Measurements from ENCODE around the gene ARPC2.
"Not testable (repeated sequence)": the region's sequence is repeated elsewhere in the genome, so short reads cannot be mapped to it uniquely, and the experiment has no call there.

ARPC2 gene

GRCh38 chr2:218270721-218271486 is 53.9 kb downstream of the ARPC2 start:
- no peak for DNase-seq (ENCODE audit: low read depth in 1 of 2, low spot score in 1 of 2)

- DNase-seq (ENCODE audit: low read depth in 1 of 2, low spot score in 1 of 2) = no peak
These were observed 54.5 kb downstream of the ARPC2 start for GRCh38 chr2:218271487-218271797.

GRCh38 chr2:218271865-218272530 is 55.0 kb downstream of the ARPC2 start:
- no peak for DNase-seq (ENCODE audit: low read depth in 1 of 2, low spot score in 1 of 2)

DNA sequence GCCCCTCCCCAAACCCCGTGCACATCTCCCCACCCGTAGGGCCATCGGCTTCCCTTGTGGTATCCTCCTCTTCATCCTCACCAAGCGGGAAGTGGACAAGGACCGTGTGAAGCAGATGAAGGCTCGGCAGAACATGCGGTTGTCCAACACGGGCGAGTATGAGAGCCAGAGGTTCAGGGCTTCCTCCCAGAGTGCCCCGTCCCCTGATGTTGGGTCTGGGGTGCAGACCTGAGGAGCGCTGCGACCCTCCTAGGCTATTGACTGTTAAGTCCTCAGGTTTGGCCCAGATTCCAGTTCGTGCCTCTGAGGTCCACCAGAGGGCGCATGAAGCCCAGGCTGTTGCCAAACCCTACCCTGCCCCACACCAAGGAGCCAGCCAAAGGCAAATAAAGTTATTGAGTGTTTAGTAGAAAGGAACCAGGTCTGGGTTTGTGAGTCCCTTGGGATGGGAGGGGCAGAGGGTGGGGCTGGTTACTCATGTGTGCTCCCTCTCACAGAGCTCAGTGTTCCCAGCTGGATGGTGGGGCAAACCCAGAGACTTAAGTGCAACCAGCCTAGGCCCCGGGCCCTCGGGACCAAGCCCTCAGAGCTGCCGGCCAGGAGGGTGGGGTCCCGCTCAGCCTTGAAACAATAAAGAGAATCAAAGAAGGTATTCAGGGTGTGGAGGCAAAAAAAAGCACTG is 55.7 kb downstream of the ARPC2 start:
- DNase-seq (ENCODE audit: low read depth in 1 of 2, low spot score in 1 of 2) = peak; percentile 53 to 73

DNA sequence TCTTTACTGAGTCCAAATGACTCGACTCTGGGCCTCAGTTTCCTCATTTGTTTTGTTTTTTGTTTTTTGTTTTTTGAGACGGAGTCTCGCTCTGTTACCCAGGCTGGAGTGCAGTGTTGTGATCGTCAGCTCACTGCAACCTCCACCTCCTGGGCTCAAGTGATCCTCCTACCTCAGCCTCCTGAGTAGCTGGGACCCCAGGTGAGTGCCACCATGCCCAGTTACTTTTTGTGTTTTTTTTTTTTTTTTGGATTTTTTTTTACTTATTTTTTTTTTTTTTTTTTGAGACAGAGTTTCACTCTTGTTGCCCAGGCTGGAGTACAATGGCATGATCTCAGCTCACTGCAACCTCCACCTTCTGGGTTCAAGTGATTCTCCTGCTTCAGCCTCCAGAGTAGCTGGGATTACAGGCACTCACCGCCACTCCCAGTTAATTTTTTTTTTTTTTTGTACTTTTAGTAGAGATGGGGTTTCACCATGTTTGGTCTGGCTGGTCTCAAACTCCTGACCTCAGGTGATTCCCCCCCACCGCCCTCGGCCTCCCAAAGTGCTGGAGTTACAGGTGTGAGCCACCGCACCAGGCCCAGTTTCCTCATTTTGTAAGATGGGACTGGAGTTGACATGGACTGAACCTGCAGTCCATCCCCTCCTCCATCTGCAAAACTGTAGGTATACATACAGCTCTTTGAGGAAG is 56.4 kb downstream of the ARPC2 start:
- not testable (repeated sequence) for DNase-seq (ENCODE audit: low read depth in 1 of 2, low spot score in 1 of 2)

GRCh38 chr2:218273908-218274249 is 56.9 kb downstream of the ARPC2 start:
- no peak for DNase-seq (ENCODE audit: low read depth in 1 of 2, low spot score in 1 of 2)

DNA sequence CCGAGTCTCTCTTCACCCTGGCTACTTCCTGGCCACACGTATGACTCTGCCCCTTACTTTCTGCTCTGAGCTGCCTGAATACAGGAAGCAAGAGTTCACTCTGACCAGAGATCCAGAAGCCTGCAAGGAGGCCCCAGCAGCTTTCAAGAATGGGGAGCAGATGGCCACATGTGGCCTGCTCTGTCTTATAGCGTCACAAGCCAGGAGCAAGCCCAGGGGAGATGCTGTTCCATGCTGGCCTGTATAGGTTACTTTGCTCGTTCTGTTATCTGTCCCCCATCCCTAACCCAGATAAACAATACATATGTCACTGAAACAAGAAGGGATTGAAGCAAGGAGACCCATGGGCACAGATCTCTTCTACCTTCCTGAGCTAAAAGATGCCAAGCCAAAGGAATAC is 57.6 kb downstream of the ARPC2 start:
- no peak for DNase-seq (ENCODE audit: low read depth in 1 of 2, low spot score in 1 of 2)

DNA sequence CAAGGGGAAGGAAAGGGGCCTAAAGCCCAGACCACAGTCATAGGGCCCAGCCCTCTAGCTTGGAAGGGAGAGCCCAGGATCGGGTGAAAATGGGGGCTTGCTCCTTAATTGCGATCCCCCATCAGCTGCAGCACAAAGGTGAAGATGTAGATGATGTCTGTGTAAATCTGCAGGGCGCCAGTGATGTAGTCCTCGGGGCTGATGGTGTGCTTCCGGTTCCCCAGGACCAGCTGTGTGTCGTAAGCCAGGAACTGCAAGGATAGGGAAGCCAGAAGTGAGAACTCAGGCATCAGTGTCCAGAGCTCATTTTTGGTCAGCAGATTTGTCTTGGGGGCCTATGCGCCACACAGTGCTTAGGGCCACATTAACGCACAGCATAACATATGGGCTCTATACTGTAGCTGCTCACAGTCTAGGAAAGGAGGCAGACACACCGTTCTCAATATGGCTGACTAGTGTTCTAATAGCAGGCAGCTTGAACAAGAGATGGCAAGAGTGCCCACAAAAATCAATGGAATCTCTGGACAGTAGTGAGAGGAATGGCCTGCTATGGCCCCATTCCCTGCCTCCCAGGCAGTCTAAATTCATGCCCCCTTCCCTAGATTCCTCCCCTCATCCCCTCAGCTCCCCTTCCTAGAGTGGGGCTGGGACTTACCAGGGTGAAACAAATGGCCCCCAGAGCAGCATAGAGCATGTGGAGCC is 58.5 kb downstream of the ARPC2 start:
- no peak for DNase-seq (ENCODE audit: low read depth in 1 of 2, low spot score in 1 of 2)

DNA sequence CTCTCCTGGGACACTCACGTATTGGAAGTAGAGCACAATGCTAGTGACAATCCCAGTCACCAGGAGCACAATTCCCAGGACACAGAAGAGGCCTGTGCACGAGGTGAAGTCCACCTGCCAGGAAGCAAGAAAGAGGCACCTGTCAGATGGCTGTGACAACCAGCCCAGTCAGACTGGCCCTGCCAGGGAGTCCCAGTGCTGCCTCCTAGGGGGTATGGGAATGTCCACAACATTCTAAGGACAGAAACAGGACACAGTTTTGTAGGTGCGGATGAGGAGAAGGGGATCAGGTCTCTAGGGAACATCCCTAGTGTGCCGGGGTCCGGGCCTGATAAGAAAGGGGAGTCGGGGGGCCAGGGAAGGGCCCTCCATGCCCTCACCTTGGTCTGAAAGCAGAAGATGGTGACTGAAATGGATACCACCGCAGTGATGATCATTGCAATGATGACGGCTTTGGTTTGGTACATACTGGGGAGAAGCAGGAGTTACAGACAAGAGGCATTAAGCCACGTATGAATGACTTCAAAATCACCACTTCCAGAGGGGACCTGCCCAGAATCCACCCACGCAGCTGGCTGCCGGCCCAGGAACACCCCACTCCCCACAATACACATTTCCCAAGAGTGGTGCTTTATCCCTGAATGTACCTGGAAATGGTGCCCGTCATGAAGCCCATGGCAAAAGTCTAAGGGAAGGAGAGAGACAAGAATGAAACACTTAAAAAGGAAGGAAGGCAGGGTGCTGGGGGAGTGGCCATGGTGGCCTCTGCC is 60.2 kb downstream of the ARPC2 start:
- DNase-seq (ENCODE audit: low read depth in 1 of 2, low spot score in 1 of 2) = no peak

- no peak for DNase-seq (ENCODE audit: low read depth in 1 of 2, low spot score in 1 of 2)
These were observed 60.9 kb downstream of the ARPC2 start for GRCh38 chr2:218277921-218278320.

DNA sequence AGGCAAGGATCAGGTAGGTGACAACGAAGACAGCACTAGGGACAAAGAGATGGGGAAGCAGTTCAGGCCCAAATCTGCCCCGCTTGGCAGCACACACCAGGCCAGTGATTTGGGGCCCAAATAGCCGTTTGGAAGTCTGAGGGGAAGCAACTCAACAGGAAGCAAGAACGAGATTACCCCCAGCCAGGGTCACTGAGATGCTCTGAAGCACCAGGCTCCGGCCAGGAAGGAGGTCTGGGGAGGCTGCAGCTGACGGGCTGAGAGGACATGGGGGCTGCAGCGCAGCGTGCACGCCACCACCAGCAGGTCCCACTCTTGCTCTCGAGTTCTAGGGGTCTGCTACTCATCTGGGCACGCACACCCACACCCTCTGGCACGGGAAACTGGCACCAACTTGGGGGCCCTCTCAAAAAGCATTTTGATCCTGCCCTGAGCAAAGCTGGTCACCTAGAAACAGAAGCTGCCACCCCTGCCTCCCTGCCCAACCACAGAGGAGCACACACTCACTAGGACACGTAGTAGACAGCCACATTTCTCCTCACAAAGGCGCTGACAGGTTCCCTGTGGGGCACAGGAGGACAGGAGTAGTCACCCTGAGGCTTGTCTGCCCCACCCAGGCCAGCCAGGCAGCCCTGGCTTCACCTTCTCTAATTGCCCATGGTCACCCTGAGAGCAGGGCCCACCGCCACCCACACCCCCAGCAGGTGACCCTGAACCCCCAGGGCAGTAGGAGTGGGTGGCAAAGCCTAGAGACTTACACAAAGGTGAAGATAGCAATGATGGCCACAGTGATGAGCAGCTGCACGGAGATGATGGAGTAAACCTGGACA is 61.8 kb downstream of the ARPC2 start:
- no peak for DNase-seq (ENCODE audit: low read depth in 1 of 2, low spot score in 1 of 2)

DNA sequence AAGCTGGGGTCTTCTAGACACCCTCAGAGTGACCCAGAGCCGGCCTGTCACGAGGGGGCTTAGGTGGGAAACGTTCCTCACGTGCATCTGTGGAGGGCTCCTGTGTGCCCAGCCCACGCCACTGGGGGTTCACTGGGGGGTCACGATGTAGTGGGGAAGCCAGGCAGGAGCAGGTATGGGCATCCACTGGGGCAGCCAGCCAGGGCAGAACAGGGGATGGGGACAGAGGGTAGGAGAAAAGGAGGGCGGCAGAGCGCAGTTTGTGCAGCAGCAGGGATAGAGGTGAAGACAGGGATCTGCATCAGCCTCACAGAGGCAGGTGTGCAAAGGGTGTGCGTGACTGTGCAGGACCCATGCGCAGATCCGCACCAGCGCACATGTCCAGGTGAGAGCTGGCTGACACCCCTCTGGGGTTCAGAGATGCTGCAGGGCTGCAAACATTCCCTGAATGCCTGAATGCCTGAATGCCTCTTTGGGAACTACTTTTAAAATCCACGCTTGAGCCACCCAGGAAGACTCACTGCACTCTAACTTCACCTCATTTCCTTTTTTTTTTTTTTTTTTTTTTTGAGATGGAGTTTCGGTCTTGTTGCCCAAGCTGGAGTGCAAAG is 63.4 kb downstream of the ARPC2 start:
- no peak for DNase-seq (ENCODE audit: low read depth in 1 of 2, low spot score in 1 of 2)

- no peak for DNase-seq (ENCODE audit: low read depth in 1 of 2, low spot score in 1 of 2)
These were observed 64.5 kb downstream of the ARPC2 start for GRCh38 chr2:218281449-218281848.

DNA sequence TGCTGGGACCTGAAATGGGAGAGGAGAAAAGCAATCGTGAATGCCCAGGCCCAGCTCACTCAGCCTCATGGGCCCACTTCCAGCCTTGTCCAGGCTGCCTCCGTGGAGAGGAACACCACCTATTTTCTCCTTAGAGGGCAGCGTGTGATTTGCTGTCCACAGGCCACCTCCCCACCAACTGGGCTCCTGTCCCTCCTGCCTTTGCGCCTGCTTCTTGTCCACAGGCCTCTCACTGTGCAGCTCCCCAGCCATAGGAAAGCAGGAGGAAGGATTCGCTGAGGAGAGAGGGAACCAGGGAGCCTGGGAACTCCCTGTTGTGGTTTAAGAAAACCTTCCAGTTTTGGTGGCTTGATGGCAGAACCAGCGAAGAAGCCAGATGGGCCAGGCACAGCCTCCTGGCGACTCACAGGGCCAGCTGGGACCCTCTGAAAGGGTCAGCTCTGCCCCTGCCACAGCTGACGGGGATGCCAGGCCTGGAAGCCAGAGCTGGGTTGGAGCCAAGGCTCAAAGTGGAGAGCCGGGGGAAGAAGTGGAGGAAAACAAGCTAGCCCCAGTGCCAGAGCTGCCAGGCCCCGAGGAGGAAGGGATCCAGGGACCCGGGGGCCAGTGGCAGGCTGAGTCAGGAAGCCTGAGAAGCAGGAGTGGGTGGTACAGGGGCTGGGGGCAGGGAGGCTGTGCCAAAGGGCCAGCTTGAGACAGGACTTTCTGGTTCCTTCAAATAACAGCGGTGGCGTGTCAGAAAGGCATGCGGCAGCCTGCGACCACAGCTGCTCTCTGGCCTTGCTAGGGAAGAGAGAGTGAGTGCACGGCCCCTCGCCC is 65.4 kb downstream of the ARPC2 start:
- no peak for DNase-seq (ENCODE audit: low read depth in 1 of 2, low spot score in 1 of 2)

DNA sequence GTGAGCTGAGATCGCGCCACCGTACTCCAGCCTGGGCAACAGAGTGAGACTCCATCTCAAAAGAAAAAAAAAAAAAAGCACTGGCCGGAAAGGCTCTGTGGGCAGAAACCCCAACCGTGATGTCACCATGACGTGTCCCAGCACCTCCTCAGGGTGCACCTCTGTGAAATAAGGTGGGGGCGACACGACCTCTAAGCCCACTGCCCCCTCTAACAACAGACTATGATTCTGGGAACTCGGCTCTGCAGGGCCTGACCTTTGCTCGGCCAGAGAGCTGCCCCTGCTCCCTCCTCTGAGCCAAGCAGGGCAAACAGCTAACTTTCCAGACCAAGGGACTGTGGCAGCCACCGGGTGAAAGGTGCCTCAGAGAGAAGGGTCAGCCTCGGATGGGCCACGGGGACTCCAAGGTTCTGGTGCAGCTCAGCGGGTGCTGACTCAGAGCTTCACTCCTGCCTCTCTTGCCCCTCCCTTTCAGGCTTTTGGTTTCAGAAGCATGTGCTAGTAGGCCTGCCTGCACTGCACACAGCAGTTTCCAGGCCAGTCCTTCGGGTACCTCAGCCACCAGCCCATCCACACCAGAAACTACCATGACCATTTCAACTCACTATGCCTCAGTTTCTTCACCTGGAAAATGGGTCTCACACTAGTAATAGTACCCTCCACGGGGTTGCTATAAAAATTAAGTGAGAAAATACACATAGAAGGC is 67.3 kb downstream of the ARPC2 start:
- DNase-seq (ENCODE audit: low read depth in 1 of 2, low spot score in 1 of 2) = peak in 1 of 2 donors; percentile 67

DNA sequence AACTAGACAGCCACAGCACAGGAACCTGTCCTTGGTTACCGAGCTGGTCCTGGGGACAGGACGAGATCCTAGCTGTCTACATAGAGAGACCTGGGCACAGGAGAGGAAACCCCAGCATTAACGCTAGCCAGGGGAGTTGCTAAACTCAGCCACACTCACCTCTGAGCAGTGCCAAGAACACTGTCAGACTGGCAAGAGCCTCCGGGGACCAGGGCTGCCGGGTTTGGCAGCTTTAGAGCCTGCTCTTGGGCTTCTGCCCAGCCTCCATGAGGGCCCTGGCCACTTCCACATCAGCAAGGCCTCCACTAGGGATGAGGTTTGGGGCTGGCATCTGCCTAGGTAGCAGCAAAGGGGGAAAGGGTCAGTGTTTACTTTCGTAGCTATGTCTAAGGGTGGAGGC is 68.6 kb downstream of the ARPC2 start:
- DNase-seq (ENCODE audit: low read depth in 1 of 2, low spot score in 1 of 2) = no peak

GRCh38 chr2:218286570-218287459 is 69.8 kb downstream of the ARPC2 start:
- DNase-seq (ENCODE audit: low read depth in 1 of 2, low spot score in 1 of 2) = peak; percentile 58 to 76

All from activated CD4-positive, alpha-beta T cell treated with anti-CD3 and anti-CD28 coated beads, Interleukin-2, amount 50 U/mL, for 24 hours (primary cell).